Measurements from ENCODE around the gene FLOT2. TPM values are rescaled to one million over a fixed set of nuclear protein-coding genes. Genes with fewer than 3 reads are reported as not detected.

FLOT2 gene
- total and polyA plus RNA-seq, 2 of the 8 experiments (the other 6 are each of a cell fraction or from before 2014, with no cell fraction given), result 116 to 189 TPM

DNA sequence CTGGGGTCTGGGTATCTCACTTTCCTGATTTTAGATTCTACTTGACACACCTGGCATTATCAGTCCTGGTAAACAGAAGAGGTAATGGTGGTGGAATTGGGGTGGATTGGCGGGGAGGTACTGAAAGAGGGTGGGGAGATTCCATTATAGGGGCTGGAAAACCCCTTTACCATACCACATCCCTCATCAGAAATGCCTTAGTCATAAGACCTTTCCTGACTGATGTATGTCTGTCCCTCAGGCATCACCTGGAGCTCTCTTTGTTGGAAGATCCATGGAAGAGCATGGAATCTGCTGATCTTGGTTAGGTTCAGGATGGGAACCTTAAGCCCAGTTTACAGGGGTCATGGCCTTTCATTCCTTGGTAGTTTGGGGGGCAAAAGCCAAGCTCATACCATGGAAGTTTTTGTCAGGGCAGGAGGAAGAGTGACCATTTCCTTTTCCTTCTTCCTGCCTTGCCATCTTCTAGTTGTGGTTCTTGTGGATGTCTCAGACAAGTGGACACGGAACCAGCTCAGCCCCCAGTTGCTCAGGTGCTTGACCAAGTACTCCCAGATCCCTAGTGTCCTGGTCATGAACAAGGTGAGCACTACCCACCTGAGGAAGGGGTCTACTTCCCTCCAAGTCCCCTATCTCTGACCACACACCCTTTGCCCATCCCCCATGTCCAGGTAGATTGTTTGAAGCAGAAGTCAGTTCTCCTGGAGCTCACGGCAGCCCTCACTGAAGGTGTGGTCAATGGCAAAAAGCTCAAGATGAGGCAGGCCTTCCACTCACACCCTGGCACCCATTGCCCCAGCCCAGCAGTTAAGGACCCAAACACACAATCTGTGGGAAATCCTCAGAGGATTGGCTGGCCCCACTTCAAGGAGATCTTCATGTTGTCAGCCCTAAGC is 39.4 kb downstream of the FLOT2 start (continued):
- TF ChIP-seq, protein P1, sequence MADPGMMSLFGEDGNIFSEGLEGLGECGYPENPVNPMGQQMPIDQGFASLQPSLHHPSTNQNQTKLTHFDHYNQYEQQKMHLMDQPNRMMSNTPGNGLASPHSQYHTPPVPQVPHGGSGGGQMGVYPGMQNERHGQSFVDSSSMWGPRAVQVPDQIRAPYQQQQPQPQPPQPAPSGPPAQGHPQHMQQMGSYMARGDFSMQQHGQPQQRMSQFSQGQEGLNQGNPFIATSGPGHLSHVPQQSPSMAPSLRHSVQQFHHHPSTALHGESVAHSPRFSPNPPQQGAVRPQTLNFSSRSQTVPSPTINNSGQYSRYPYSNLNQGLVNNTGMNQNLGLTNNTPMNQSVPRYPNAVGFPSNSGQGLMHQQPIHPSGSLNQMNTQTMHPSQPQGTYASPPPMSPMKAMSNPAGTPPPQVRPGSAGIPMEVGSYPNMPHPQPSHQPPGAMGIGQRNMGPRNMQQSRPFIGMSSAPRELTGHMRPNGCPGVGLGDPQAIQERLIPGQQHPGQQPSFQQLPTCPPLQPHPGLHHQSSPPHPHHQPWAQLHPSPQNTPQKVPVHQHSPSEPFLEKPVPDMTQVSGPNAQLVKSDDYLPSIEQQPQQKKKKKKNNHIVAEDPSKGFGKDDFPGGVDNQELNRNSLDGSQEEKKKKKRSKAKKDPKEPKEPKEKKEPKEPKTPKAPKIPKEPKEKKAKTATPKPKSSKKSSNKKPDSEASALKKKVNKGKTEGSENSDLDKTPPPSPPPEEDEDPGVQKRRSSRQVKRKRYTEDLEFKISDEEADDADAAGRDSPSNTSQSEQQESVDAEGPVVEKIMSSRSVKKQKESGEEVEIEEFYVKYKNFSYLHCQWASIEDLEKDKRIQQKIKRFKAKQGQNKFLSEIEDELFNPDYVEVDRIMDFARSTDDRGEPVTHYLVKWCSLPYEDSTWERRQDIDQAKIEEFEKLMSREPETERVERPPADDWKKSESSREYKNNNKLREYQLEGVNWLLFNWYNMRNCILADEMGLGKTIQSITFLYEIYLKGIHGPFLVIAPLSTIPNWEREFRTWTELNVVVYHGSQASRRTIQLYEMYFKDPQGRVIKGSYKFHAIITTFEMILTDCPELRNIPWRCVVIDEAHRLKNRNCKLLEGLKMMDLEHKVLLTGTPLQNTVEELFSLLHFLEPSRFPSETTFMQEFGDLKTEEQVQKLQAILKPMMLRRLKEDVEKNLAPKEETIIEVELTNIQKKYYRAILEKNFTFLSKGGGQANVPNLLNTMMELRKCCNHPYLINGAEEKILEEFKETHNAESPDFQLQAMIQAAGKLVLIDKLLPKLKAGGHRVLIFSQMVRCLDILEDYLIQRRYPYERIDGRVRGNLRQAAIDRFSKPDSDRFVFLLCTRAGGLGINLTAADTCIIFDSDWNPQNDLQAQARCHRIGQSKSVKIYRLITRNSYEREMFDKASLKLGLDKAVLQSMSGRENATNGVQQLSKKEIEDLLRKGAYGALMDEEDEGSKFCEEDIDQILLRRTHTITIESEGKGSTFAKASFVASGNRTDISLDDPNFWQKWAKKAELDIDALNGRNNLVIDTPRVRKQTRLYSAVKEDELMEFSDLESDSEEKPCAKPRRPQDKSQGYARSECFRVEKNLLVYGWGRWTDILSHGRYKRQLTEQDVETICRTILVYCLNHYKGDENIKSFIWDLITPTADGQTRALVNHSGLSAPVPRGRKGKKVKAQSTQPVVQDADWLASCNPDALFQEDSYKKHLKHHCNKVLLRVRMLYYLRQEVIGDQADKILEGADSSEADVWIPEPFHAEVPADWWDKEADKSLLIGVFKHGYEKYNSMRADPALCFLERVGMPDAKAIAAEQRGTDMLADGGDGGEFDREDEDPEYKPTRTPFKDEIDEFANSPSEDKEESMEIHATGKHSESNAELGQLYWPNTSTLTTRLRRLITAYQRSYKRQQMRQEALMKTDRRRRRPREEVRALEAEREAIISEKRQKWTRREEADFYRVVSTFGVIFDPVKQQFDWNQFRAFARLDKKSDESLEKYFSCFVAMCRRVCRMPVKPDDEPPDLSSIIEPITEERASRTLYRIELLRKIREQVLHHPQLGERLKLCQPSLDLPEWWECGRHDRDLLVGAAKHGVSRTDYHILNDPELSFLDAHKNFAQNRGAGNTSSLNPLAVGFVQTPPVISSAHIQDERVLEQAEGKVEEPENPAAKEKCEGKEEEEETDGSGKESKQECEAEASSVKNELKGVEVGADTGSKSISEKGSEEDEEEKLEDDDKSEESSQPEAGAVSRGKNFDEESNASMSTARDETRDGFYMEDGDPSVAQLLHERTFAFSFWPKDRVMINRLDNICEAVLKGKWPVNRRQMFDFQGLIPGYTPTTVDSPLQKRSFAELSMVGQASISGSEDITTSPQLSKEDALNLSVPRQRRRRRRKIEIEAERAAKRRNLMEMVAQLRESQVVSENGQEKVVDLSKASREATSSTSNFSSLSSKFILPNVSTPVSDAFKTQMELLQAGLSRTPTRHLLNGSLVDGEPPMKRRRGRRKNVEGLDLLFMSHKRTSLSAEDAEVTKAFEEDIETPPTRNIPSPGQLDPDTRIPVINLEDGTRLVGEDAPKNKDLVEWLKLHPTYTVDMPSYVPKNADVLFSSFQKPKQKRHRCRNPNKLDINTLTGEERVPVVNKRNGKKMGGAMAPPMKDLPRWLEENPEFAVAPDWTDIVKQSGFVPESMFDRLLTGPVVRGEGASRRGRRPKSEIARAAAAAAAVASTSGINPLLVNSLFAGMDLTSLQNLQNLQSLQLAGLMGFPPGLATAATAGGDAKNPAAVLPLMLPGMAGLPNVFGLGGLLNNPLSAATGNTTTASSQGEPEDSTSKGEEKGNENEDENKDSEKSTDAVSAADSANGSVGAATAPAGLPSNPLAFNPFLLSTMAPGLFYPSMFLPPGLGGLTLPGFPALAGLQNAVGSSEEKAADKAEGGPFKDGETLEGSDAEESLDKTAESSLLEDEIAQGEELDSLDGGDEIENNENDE (IDR thresholded peaks at IDR 0.05; ENCODE audit: insufficient replicate concordance, low read length), result no peak

Measured in H1 (cell line).